HG03025 (cell line): ENCODE measurements around the gene SF3B3.
"Not testable (repeated sequence)": the region's sequence is repeated elsewhere in the genome, so short reads cannot be mapped to it uniquely, and the experiment has no call there.

ENCODE experiments used
- ATAC-seq: cut with Tn5 transposase; IDR thresholded peaks from one replicate; pipeline ENCODE4 v1.9.1; 2021; ENCODE audit warnings: mild to moderate bottlenecking, moderate library complexity; ENCODE audit not compliant: unreplicated experiment, low FRiP score

Gene SF3B3

DNA sequence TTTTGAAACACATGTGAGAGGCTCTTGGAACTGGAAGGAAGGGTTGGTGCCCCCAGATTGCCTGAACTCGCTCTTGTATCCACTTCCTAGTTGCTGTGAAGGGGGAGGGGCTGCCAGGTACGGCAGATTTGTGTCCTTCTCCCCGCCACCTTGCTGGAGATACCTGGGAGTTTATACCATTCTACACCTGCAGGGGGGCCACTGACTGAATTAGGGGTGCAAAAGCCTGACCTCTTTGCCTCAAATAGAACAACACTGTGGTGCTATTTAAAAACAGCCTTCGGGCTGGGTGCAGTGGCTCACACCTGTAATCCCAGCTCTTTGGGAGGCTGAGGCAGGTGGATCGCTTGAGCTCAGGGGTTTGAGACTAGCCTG, 87.6 kb downstream of the SF3B3 start:
- no peak for ATAC-seq

DNA sequence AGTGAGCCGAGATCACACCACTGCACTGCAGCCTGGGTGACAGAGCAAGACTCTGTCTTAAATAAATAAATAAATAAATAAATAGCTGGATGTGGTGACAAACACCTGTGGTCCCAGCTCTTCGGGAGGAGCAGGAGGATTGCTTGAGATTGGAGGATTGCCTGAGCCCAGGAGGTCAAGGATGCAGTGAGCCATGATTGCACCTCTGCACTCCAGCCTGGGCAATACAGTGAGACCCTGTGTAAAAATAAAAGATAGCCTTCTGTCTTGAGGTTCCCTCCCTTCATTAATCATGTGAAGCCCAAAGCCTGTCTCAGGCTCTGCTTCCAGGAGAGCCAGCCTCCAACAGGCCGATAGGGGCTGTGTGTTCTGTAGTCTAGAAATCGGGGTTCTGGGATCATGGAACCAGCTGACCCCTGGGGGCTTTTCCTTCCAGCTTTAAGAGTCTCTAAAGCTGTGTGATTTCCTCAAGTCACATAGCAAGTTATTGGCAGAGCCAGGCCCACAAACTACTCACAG, 88.2 kb downstream of the SF3B3 start:
- no peak for ATAC-seq

DNA sequence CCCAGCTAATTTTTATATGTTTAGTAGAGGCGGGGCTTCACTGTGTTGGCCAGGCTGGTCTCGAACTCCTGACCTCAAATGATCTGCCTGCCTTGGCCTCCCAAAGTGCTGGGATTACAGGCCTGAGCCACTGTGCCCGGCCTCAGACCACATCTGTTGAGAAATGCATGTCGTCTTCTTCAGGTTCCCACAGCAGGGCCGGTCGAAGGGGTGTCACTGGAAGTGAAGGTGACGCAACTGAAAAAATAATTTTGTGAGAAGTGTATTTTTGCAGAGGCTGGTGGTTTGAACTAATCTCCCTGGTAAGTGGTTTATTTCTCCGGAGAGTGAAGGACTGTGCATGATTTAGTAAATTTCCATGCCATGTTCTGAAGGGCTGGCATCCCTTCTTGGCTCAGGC, 89.3 kb downstream of the SF3B3 start:
- ATAC-seq: no peak

DNA sequence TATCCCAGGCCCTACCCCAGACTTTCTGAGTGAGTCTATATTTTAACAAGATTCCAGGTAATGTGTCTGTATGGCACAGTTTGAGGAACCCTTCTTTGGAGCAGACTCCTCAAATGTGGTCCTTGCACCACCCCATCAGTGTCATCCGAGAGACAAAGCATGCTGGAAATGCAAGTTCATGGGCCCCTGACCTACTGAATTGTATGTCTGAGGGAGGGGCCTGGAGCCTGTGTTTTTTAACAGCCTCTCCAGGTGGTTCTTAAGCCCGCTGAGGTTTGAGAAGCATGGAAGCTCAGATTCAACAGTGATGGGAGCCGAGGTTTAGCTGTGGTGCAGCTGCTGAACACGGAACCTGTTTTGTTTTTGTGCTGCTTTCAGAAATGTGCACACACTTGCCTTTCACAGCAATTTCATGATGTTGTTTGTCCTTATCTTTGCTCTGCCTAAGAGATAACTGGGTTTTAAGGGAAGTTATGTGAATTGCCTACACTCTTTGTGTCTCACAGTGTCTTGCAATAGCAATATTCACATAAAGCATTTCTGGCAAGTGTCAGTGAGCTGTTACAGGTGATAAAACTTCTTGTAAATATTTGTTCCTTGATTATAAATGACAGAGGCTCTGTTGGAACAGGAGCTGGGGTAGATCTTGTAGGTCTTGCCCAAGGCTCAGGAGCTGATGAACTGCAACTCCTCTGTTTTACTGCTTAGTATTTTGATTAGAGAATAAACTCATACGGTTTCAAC, 90.8 kb downstream of the SF3B3 start:
- ATAC-seq: no peak

DNA sequence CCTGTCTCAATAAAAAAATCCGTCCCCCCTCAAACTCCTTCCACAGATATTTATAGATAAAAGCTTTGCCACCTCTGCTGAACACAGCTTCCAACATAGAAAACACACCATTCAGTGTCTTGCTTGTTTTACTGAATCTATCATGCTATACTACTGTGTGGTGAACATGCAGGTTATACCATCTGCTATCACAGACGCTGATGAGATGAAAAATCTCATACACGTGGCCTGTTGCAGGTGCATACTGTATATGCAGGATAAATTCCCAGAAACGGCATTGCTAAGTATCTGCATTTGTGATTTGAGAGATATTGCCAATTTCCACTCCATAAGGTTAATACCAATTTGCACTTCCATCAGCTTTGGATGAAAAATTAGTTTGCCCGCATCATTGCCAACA, 92.3 kb downstream of the SF3B3 start:
- no peak for ATAC-seq

DNA sequence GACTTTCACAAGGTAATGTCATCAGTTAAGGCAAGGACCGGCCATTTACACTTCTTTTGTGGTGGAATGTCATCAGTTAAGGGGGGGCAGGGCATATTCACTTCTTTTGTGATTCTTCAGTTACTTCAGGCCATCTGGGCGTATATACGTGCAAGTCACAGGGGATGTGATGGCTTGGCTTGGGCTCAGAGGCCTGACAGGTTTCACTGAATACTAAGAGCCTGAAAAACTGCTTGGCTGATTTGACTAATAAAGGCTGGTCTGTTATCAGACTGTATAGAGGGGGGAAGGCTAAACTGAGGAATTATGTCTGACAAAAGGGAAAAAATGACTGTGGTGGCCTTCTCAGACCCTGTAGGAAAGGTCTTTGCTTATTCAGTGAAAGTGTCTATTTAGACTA, 98.2 kb downstream of the SF3B3 start:
- not testable (repeated sequence) for ATAC-seq
